Fibroblast of mammary gland (primary cell): ENCODE measurements around the gene SUGCT.

ENCODE experiments used
- DNase-seq: peaks from one replicate; pipeline ENCODE4 v3.0.0-alpha.2; 2010; ENCODE audit warnings: low read depth
- H3K4me3 ChIP-seq: 2 replicates; pipeline ENCODE4 v1.5.1; 2011; ENCODE audit warnings: low read depth, mild to moderate bottlenecking, low read length, moderate library complexity; ENCODE audit not compliant: control insufficient read depth
- TF ChIP-seq, protein P1 (sequence below): conservative IDR thresholded peaks from 2 replicates; pipeline ENCODE4 v1.5.1; 2011; ENCODE audit warnings: low read depth, low read length, inconsistent platforms; ENCODE audit not compliant: control insufficient read depth, insufficient read depth

SUGCT gene

DNA sequence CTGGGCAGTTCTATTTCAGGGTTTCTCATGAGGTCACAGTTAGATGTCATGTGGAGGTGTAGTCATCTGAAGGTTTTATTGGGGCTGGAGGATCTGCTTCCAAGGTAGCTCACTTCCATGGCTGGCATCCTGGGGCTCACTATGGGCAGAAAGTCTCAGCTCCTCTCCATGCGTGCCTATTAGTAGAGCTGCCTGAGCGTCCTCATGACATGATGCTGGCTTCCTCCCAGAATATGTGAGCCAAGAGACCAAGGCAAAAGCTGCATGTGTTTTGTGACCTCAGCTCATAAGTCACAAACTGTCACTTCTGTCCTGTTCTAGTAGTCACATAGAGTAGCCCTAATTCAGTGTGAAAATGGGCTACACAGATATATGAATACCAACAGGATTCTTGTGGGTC is 524.4 kb downstream of the SUGCT start:
- TF ChIP-seq, protein P1, sequence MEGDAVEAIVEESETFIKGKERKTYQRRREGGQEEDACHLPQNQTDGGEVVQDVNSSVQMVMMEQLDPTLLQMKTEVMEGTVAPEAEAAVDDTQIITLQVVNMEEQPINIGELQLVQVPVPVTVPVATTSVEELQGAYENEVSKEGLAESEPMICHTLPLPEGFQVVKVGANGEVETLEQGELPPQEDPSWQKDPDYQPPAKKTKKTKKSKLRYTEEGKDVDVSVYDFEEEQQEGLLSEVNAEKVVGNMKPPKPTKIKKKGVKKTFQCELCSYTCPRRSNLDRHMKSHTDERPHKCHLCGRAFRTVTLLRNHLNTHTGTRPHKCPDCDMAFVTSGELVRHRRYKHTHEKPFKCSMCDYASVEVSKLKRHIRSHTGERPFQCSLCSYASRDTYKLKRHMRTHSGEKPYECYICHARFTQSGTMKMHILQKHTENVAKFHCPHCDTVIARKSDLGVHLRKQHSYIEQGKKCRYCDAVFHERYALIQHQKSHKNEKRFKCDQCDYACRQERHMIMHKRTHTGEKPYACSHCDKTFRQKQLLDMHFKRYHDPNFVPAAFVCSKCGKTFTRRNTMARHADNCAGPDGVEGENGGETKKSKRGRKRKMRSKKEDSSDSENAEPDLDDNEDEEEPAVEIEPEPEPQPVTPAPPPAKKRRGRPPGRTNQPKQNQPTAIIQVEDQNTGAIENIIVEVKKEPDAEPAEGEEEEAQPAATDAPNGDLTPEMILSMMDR = no peak
- no peak overlapping the region for H3K4me3 ChIP-seq
- DNase-seq = no peak

DNA sequence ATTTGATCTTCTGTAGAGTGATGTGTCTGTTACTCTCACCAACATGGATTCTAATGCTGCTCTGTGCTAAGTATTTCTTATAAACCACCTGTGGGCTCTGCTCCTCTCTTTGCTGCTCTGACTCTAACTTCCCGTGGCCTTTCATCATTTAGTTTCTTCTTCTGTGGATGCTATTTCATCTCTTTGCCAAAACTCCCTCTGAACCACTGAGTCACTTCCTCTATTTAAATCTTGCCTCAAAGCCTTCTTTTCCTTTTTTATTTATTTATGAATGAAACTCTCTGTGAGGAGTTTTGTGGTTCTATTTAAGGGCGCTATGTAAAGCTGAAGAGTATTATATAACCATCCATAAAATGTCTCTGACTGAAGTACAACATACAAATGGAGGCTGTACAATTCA is 538.5 kb downstream of the SUGCT start:
- TF ChIP-seq, protein P1 = no peak
- no peak overlapping the region for H3K4me3 ChIP-seq
- DNase-seq = peak; percentile 76

DNA sequence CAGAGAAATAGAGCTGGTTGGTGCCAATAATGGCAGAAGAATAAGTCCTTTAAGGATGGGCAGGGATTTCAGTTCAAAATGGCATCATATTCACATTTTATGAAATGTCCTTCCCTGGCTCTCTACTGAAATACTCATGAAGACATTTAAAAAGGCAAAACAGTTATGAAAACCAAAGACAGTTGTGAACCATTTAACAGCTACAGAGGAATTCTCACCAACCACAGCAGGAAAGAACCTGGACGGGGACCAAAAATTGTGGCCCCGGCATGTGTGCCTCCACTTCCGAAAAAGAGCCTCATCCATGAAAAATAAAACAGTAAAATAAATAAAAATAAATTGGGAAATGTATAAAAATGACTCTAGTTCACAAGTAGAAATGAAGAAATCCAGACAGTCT is 539.5 kb downstream of the SUGCT start:
- no peak for DNase-seq
- H3K4me3 ChIP-seq = no peak overlapping the region
- TF ChIP-seq, protein P1 = no peak

DNA sequence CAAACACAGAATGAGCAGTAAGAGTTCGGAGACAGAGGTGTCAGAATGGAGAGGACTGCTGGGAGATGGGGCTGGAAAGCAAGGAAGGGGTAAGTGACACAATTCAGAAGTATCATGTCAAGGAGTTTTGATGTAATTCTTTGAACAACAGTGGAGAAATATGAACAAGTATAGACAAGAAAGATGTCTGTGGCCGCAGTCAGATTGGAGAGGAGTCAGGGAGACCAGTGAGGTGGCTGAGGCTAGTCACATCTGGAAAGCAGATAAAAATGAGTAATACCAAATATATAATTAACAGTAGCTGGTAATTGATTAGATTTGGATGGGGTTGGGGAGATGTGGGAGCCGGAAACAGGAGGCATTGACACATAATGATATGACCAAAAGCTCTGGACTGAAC is 540.9 kb downstream of the SUGCT start:
- H3K4me3 ChIP-seq = no peak overlapping the region
- TF ChIP-seq, protein P1 = no peak
- DNase-seq = no peak

DNA sequence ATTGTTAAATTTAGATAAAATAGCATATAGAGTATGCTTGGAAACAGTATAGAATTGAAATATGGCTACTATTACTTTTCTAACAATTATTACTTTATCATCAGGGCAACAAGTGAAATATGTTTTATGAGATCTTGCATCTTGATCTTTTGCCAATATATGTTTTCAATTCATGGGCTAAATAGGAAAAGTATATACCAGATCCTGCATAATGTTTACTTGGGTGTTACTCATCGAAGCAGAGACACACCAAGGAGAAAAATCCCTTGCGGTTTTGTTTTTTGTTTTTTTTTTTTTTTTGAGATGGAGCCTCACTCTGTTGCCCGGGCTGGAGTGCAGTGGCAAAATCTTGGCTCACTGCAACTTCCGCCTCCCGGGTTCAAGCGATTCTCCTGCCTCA is 541.4 kb downstream of the SUGCT start:
- TF ChIP-seq, protein P1 = no peak
- no peak overlapping the region for H3K4me3 ChIP-seq
- no peak for DNase-seq

DNA sequence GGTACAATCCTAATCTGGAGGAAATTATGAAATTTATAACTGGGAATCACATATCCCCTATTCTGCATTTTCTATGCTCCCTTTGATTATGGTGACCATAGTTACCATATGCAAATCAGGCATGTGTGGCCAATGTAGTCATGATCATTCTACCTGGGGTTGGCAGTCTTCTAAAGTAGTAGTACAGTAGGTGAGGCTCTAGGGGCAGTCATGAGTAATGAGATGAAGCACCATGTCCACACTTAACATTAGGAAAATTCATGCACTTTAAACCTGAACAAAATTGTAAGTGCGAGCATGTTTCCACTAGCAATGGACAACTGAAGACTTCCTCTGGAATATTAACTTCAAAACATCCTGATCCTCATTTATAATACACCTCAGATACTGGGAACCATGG is 545.9 kb downstream of the SUGCT start:
- peak; percentile 27 for DNase-seq
- H3K4me3 ChIP-seq = no peak overlapping the region
- TF ChIP-seq, protein P1 = peak; percentile 45

DNA sequence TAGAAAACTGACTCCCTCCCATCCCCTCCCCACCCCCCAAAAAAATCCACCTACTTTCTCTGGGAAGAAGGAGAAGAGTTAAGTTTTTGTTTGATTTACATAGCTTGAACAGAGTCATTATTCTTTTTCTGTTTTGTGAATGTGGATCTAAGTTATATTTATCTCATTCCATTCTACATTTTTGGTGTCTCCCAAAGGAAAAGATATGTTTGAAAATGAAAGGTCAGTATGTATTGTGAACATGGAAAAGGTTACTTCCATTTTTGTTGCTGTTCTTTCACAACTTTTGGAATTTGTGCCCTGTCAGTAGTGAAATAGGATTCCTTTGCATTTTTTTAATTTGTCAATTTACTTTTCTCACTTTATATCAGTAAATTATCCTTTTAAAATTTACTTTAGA is 547.9 kb downstream of the SUGCT start:
- TF ChIP-seq, protein P1 = no peak
- DNase-seq = no peak
- H3K4me3 ChIP-seq = no peak overlapping the region
